HG02885 (cell line): Measurements from ENCODE around the gene DBX1.

Source experiments
- ATAC-seq: cut with Tn5 transposase; IDR thresholded peaks from one replicate; pipeline ENCODE4 v1.9.1; 2021; ENCODE audit warnings: mild to moderate bottlenecking; ENCODE audit not compliant: unreplicated experiment, poor library complexity

DBX1 gene

DNA sequence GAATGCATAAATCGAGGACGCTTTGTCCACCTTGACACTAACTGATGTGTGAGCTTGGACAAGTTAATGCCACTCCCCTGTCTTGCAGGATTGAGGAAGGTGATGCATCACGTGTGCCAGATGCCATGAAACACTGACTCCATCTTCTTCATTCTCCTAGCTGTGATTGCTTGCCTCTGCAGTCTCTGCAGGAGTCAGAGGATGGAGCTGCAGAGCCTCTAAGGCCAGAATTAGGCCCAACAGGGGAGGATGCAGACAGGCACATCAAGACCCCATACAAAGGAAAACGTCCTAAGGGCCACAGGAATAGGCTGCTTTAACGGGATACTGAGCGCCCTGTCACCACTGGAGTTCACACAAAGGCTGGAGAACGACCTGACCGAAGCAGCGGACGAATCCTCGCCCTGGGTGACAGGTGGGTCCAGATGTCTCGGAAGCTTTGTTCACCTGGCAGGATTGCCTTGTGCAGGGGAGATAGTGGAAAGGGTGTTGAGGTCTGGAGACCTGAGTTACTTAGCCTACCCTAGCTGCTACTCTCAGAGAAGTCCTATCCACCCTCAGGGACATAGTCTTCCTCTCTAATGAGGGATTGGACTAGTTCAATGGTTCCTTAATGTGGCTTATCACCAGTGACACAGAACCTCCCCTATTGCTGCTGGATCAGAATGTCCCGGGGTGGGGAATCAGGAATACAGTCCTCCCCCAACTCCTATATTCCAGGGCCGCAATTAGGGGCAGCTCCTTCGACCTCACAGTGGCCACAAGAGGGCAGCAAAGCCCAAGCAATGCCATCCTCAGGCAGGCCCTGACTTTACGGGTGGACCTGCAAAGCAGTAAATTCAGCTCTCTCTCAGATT is 32.4 kb downstream of the DBX1 start:
- ATAC-seq, result peak; percentile 76

- no peak for ATAC-seq
Measured at GRCh38 chr11:20126724-20127123, 33.6 kb downstream of the DBX1 start.

GRCh38 chr11:20125927-20126326 is 34.3 kb downstream of the DBX1 start:
- ATAC-seq, result no peak

- no peak for ATAC-seq
Measured at GRCh38 chr11:20122131-20122530, 38.1 kb downstream of the DBX1 start.

DNA sequence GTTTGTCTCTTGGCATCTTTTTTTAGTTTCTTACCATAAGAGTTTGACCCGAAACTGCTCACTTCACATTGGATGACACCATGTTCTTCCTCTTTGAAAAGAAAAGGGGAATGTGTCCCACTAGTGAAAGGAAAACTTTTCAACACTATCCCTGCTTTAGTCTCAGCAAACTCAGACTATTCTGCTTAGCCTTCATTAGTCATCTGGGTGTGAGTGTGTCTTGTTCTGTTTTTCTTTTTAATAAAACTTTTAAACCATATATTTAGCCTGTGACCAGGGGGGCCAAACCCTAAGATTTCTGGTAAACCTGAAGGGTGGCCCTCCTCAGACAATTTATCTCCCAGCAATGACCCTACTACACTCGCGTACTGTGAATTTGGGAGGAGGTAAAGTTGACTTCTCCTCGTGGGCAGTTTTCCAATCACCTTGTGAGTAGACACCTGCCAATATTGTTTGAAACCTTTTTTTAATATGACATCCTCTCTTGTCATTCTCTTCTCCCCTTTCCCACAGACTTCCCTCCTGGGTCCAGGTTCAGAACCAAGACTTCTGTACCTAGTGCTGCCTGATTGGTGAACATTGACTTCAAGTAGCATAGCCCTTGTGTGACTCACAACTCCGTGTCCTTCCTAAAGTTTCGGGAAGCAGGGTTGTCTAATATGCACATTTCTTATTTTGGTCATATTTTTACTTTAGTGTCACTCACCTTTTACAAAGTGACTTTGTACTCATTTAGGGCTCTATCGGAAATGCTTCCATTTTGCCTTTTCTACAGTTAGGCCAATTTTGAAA is 39.9 kb downstream of the DBX1 start:
- no peak for ATAC-seq

- ATAC-seq, result no peak
Measured at GRCh38 chr11:20119315-20119714, 41.0 kb downstream of the DBX1 start.

DNA sequence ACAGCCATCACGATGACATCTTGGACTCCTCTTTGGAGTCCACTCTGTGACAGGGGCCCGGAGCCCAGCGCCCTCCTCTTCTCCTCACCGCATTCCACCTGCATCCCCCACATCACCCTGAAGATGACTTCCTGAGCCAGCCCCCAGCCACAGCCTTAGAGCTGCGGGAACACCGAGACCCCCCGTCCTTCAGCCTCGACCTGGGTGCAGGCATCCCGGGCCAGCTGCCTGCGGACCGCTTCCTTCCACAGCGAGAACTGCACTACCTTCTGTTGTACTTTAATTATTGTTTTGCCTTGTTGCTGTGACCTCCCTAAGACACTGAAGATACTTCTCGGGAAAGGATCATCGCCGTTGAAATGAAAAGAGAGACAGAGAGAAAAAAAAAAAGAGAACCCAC is 42.1 kb downstream of the DBX1 start:
- no peak for ATAC-seq

DNA sequence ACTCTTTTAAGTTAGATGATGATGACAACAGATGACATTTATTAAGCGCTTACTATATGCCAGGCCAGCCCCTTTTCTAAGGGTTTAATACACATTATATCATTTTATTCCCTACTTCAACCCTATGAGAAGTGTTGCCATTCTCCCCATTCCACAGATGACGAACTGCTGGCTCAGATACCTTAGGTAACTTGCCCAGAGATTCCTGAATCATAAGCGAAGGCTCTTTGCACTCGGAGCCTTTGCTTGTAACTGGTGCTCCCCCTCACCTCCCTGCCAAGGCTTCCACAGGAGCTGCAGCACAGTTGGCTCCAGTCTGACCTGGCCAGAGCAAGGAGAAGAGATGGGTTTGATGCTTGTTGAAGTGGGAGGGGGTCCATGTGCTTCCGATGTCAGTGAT is 43.0 kb downstream of the DBX1 start:
- no peak for ATAC-seq

DNA sequence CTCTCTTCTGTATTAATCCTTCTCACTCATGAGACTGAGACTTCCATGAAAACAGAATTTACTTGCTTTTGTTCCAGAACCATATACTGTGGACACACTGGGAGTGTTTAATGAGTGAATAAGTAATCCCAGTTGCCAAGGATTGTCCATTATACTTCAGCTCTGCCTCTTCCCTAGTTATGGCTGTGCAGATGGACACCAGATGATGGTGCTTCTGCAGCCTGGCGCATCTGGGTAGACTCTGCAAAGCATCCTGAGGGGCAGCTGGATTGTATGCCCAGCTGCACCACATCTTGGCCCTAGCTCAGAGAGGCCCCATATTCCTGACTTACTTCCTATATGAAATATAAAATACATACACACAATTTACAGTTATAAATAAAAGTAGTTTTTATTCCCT is 43.5 kb downstream of the DBX1 start:
- ATAC-seq, result no peak

- ATAC-seq, result no peak
Measured at GRCh38 chr11:20114588-20114987, 45.7 kb downstream of the DBX1 start.

- ATAC-seq, result no peak
Measured at GRCh38 chr11:20113149-20113438, 47.2 kb downstream of the DBX1 start.

DNA sequence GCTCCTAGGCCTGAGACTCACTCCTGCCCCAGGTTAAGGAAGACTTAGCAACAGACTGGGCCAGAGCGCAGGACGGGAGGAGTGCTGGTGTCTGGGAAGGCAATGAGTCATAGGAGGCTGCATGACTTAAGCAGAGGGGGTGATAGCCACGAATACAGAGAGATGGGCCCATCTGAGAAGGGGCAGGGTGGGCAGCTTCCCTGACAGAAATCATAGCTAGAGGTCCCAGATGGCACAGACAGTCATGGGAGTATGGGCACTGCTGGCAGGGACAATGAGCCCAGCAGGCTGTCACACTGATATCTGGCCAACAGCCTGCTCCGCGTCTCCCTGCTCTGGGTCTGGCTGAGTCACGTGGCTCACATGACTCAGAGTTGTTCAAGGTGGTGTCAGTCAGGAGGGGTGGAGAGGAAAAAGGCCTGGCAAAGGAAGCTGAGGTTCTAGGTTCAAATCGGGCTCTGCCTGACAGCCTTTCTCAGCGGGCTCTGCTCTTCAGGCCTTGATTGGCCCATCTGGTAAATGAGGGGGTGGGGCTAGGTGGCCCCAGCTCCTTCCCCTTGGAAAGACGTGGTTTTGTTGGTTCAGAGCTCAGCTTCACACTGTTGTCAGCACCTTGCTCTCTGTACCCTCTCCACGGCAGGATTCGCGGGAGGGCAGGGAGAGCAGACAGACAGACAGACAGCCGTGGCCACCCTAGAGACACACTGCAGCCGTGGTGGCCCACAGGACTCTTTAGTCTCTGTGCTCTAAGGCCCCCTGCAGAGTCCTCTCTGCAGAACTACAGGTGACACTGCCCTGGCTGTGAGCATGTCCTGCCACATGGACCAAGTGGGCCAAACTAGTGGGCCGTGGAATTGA is 47.8 kb downstream of the DBX1 start:
- no peak for ATAC-seq

DNA sequence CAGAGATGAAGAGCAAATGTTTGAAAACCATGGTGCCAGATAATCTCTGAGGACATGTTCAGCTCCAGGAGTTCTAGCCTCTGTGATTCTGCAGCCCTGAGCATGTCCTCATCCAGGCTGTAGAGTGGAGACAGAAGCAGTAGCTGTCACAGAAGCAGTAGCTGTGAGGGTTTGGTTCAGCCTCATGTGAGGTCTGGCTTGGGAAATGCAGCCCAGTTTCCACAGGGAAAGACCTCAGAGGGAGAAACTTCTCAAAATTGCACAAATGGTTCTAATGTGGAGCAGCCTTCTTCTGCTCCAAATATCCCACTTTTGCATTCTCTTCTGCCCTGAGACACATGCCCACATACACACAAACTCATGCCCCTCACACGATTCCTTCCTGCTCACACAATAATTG is 48.4 kb downstream of the DBX1 start:
- no peak for ATAC-seq

DNA sequence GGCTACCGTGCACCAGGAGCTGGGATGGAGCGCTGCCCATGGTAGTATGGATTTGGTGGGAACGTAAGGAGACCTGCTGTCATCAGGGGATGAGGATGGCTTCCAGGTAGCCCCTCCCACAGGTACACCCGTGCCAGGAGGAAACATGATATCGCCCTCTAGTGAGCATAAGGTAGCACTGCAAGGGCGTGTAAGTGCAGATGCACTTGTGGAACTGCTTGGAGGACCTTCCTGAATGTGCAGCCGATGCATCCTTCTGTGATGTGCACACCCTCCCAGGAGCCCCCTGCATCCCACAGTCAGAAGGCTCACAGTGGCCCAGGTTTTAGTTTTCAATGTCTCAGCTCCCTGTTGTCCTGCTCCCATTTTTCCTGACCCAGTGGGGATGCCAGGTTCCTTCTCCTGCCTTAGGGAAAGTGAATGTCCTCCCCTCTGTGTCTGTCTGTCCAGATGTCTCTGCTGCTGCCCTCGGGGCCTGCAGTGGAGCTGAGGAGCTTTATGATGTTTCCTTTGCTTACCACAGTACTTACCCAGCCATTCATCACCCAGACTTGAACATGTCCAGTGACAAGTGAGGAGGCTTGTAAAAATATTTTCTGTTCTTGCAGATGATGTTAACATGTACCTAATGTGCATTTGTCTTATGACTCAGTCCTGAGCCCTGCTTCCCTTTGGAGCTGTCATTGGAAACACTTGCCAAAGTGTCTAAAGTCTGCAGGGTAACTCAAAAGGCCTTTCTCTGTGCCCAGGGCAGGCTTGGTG is 49.2 kb downstream of the DBX1 start:
- ATAC-seq, result peak; percentile 83

DNA sequence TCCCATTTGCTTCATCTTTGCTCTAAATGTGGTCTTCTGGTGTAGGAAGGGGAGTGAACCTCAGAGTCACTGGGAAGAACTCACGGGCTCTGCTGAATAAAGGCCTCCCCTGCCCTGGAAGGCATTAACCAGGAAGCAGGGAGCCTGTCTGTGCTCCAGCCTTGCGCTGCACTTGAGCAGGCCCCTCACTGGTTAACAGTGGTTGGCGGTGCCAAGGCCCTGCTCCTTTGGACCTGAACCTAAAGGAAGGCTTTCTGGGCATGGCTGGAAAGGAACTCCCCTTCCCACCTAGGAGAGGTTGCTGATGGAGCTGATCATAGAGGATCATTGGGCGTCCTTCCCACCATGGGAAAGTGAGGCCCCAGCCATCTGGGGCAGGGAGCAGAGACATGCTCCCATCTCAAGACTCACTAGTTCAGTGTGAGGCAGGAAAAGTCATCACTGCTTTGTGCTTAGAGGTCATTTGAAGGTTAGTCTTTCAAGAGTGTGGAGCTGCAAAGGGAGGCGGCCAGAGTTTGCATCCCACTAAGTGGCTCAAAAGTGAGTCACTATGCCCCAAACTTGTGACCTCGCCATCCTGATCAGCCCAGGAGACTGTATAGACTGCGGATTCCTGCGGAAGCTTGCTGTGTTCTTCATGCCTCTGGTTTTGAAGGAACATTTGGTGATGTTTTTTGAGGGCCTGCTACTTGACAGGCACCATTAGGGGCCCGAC is 50.4 kb downstream of the DBX1 start:
- ATAC-seq, result no peak
